Loucy (cell line): ENCODE measurements around the gene RNF11.

Source experiments
- EZH2phosphoT487 ChIP-seq: fragments of 200-600 bp; IDR thresholded peaks from 2 replicates; pipeline ENCODE4 v1.6.1; 2018; ENCODE audit warnings: antibody characterized with exemption, mild to moderate bottlenecking, moderate library complexity, borderline replicate concordance
- TF ChIP-seq, protein P1 (sequence below): fragments of 200-600 bp; sonication (generic); conservative IDR thresholded peaks from 2 replicates; pipeline ENCODE4 v1.5.1; 2014; ENCODE audit warnings: mild to moderate bottlenecking, antibody characterized with exemption, low read length

DNA sequence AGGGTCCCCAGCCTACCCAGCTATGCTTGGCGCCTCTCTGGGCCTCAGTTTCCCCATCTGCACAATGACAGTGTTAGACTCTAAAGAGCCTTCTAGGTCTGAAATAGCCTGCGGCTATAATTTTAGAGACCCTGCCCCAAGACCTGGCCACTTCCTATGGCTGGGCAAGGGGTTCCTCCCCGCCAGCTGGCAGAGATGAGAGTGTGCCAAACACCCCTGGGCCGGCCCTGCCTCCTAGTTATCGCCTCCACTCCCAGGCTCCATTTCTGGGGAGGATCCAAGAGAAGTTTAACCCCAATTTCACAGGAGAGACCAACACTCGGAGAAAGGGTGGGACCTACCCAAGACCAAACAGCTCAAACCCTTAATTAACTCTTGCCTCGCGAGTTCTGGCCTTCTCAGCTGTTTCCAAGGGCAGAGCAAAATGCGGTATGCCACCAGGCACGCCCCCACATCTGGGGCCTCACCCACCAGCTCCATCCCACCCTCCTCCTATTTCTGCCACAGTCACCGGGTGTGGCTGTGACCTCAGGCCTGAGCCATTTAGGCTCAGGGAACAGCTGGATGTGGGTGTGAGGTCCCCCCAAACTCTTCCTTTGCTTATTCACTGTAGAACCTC lies 58.6 kb downstream of the RNF11 start:
- TF ChIP-seq, protein P1, sequence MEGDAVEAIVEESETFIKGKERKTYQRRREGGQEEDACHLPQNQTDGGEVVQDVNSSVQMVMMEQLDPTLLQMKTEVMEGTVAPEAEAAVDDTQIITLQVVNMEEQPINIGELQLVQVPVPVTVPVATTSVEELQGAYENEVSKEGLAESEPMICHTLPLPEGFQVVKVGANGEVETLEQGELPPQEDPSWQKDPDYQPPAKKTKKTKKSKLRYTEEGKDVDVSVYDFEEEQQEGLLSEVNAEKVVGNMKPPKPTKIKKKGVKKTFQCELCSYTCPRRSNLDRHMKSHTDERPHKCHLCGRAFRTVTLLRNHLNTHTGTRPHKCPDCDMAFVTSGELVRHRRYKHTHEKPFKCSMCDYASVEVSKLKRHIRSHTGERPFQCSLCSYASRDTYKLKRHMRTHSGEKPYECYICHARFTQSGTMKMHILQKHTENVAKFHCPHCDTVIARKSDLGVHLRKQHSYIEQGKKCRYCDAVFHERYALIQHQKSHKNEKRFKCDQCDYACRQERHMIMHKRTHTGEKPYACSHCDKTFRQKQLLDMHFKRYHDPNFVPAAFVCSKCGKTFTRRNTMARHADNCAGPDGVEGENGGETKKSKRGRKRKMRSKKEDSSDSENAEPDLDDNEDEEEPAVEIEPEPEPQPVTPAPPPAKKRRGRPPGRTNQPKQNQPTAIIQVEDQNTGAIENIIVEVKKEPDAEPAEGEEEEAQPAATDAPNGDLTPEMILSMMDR: no peak
- no peak for TF ChIP-seq EZH2phosphoT487
